ENCODE results near the gene NFIX.
"Not testable (repeated sequence)": the region's sequence is repeated elsewhere in the genome, so short reads cannot be mapped to it uniquely, and the experiment has no call there.

NFIX gene

DNA sequence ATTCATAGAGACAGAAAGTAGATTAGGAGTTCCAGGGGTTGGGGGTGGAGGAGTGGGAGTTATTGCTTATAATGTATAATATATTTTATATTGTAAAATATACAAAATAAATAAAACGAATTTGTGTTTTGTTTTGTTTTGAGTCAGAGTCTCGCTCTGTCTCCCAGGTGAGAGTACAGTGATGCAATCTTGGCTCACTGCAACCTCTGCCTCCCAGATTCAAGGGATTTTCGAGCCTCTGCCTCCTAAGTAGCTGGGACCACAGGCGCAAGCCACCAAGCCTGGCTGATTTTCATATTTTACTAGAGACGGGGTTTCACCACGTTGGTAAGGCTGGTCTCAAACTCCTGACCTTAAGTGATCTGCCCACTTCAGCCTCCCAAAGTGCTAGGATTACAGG, 35.8 kb upstream of the NFIX start:
- no peak for DNase-seq

DNA sequence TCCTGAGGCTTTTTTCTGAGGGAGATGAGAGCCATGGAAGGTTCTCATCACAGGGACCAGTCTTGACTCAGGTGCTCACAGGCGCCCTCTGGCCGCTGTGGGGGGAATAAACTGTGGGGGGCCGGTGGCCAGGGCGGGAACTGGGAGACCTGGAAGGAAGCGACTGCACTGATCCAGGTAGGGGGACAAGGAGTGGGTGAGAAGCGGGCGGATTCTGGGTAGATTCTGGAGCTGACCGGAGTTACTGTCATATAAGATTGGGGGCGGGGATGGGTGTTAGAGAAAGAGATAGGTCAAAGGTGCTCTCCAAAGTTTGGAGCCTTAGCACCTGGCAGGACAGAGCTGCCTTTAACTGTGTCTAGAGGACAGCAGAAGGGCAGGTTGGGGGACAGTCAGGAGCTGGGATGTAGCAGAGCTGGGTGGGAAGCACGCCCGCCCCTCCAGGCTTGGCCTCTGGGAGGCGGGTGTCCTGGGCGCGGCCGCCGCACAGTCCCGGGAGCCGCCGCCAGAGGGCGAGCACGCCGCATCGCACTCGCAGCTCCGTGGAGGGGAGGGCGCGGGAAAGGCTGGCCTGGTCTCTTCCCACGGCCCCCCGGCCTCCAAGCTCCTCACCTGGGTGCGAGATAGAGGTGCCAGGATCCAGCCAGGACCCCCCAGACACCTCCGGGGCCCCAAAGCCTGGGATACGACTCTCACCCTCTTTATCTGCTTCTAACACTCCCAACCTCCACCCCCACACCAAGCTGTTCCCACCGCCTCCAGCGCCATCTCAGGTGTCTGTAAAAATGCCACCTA, 30.1 kb upstream of the NFIX start:
- DNase-seq: peak; percentile 44

DNA sequence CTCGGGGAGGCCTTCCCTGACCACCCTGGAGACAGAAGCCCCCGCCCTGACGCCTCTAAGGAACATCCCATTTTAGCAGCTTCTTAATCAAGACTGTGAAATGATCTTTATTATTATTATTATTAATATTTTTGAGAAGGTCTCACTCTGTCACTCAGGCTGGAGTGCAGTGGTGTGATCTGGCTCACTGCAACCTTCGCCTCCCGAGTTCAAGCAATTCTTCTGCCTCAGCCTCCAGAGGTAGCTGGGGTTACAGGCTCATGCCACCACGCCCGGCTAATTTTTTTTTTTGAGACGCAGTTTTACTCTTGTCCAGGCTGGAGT, 29.5 kb upstream of the NFIX start:
- DNase-seq: no peak

DNA sequence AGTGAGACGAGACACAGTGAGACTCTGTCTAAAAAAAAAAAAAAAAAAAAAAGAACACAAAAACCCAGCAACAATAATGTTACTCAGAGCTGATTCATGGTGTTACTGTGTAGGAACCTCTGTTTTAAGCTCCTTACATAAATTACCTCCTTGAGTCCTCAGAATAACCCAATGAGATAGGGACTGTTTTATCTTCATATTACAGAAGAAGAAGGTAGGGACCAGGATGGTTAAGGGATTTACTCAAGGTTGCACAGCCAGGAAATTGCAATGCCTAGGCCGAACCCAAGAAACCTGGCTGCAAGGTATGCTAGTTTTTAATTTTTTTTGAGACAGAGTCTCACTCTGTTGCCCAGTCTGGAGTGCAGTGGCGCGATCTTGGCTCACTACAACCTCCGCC, 27.4 kb upstream of the NFIX start:
- DNase-seq: no peak

DNA sequence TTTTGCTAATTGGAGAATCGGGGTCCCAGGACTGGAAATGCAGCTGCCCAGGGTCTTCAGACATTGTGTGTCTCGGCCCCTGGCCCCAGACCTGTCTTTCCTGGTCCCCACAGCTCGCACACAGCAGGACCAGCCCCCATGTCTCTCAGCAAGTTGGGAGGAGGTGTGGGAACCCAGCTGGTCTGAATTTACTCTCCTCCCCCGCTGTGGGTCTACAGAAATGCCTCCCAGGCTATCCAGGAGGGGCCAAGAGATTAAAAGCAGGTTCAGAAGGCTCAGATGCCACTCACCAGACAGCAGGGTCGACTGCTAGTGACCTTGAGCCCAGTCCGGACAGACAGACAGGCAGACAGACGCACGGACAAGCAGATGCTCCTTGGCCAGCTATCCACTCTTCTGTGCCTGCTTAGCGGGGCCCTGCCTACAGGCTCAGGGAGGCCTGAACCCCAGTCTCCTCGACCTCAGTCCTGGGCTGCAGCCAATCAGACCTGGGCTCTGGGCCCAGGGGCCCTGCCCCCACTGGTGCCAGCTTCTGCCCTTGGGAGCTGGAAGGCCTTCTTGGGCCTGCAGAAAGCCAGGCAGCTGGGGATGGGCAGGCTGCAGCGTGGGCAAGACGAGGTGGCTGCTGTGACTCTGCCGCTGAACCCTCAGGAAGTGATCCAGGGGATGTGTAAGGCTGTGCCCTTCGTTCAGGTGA, 25.8 kb upstream of the NFIX start, which contains the start of gene DAND5:
Gene DAND5 (plus strand): TSS at position 285 of the 697 bp plus-strand sequence. CDS start 85 bp downstream, at position 370.
- DNase-seq: no peak

DNA sequence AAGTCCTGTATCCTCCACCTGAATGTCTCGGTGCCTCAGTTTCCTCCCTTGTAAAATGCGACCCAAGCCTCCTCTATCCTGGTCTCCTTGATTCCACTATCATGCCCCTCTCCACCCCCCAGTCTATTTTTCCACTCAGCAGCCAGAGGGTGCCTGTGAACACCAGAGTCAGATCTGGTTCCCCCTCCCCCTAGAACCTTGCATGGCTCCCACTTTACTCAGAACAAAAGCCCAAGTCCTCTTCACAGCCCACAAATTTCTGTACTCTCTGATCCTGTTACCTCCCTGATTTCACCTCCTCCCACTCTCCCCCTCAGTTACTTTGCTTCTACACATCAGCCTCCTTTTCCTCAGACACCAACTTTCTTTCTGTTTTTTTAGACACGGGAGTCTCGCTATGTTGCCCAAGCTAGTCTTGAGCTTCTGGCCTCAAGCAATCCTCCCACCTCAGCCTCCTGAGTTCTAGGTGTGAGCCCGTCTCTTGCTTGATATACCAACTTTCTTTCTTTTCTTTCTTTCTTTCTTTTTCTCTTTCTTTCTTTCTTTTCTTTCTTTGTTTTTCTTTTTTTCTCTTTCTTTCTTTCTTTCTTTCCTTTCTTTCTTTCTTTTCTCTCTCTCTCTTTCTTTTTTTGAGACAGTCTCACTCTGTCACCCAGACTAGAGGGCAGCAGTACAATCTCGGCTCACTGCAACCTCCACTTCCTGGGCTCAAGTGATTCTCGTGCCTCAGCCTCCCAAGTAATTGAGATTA, 25.0 kb upstream of the NFIX start:
- DNase-seq: no peak

DNA sequence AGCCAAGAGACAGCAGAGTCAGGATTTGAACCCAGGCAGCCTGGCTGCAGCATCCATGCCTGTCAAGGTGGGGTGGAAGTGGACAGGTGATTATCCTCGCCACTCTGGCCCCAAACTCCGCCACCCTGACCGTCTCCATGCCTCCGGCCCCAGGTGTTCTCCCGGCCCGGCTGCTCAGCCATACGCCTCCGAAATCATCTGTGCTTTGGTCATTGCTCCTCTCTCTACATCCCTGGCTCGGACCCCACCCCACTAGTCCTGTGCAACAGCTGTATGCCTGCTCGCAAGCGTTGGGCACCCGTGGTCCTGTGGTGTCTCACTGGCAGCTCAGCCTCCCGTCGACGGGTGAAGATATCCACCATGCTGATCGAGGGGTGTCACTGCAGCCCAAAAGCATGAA, 22.0 kb upstream of the NFIX start:
- no peak for DNase-seq

DNA sequence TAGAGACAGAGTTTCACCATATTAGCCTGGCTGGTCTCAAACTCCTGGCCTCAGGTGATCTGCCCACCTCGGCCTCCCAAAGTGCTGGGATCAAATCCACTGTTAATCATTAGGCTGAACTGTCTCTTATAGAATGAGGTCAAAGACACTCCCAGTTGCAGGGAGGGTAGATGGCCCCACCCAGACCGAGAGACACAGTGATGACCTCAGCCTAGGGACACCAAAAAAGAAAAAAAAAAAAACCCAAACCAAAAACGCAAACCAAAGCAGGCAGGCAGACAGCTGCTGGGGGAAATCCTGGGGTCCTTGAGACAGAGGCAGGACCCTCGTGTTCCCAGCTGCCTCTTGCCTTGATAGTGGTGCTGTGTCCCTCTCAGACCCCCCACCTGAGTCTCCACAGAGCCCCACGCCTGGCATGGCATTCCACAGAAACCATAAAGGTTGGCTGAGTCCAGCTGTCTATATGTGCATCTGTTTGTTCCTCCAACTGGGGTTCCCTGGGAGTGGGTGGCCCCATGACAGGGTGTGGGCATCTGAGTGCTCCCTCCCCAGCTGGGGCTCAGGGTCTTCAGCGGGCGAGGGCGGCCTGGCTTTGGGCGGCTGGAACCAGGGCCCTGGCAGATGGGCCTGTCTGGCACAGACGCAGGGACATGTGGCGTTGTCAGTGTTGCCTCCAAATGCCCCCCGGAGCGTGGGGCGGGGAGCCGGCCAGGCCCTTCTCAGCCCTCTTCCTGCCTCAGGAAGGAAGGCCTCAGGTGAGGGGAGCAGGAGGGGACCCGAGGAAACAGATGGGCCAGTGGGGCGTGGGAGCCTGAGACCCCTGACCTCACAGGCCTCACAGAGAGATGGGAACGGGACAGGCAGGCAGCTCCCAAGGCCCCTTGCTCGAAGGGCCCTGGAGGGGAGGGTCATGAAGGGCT, 20.7 kb upstream of the NFIX start:
- no peak for DNase-seq

DNA sequence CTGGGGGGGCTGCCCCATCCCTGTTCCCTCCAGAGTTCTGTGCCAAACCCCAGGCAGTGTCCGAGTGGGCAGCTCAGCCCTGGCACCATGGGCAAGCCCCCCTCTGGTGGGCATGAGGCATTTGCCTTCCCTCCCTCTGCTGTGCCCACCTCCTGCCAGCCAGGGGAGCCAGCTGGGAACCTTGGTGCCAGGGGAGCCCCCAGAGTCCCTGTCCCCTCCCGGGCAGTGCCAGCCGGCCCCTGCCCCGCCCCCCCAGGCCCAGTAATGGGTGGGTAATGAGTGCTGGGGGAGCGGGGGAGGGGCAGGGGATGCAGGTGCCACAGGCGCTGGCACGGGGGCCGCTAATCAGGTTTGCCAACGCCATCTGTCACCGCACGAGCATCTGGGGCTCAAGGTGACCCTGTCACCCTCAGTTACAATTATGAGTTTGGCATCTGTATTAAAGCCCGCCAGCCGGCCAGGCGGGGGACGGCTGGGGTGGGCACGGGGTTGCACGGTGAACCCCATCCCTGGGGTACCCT, 20.0 kb upstream of the NFIX start:
- no peak for DNase-seq

DNA sequence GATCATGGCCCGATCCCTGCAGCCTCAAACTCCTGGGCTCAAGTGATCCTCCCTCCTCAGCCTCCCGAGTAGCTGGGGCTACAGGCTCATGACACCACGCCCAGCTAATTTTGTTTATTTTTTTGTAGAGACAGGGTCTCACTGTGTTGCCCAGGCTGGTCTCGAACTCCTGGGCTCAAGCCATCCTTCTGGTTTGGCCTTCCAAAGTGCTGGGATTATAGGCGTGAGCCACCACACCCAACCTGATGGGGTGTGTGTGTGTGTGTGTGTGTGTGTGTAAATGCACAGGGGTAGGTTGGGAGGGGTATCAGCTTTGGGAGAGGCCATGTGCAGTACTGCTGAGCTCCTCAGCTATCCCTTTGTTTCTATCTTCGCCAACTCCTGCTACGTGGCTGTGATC, 19.2 kb upstream of the NFIX start:
- not testable (repeated sequence) for DNase-seq

DNA sequence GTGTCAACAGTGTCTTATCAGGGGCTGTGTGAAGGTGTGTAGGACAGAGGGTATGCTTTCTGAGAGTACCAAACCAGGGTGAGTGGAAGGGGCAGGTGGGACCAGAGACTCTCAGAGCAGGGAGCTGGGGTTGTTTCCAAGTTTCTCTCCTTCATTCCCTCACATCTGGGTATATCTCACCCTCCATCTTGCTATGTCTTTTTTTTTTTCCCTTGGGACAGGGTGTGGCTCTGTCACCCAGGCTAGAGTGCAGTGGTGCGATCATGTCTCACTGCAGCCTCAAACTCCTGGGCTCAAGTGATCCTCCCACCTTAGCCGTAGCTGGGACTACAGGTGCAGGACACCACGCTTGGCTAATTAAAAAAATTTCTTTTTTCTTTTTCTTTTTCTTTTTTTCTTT, 15.3 kb upstream of the NFIX start:
- DNase-seq: no peak

DNA sequence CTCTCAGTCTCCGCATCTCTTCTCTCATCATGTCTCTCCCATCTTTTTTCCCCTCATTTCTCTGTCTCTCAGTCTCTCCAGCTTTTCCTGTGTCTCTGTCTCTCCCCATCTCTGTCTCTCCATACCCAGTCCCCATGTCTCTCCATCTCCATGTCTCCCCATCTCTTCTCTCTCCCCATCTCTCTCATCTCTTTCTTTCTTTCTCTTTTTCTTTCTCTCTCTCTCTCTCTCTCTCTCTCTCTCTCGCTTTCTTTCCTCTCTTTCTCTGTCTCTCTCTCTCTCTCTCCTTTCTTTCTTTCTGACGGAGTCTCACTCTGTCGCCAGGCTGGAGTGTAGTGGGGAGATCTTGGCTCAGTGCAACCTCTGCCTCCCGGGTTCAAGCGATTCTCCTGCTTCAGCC, 12.6 kb upstream of the NFIX start:
- no peak for DNase-seq

DNA sequence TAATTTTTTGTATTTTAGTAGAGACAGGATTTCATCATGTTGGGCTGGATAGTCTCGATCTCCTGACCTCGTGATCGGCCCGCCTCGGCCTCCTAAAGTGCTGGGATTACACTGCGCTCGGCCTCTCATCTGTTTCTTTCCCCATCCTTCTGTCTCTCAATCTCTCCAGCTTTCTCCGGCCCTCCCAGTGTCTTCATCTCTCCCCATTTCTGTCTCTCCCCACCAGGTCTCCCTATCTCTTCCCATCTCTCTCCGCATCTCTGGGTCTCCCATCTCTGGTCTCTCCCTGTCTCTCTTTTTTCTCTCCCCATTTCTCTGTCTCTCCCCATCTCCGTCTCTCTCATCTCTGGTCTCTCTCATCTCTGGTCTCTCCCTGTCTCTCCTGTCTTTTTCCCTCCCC, 12.2 kb upstream of the NFIX start:
- DNase-seq: no peak

DNA sequence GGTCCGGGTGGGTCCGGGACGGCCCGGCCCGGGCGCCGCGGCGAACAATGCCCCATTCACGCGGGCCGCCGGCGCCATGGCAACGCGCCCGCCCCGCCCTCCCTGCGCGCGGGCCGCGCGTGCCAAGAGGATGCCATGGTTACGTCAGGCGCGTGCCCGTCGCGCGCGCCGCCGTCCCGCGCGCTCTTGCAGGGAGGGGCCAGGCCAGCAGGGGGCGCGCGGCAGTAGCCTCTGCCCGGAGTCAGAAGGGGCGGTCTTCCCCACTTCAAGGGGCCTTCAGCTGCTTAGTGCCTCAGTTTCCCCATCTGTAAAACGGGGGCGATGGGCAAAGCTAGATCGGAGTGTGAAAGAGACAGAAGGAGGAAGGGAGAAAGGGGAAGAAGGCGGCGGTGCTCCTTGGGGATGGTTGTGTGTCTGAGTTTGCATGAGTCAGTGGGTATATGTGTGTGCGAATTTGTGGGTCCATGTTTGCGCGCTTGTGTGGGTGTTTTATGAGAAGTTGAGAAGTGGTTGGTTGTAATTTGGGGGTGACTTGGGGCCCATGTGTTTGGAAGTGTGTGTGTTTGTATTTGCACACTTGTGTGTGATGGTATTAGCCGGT, 11.6 kb upstream of the NFIX start:
- DNase-seq: peak; percentile 39

DNA sequence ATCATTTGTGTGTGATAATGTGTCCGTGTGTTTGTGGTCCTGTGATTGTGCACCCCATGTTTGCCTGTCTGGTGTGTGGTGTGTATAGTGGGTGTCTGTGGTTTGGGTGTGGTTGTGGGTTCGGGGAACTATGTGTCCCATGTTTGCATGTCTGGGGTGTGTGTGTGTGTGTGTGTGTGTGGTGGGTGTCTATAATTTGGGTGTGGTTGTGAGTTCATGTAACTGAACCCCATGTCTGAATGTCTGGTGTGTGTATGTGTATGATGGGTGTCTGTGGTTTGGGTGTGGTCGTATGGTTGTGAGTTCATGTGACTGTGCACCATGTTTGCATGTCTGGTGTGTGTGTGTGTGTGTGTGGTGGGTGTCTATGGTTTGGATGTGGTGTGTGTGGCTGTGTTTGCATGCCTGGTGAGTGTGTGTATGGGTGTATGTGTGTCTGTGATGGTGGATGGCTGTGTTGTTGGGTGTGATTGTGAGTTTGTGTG, 11.1 kb upstream of the NFIX start:
- DNase-seq: no peak

DNA sequence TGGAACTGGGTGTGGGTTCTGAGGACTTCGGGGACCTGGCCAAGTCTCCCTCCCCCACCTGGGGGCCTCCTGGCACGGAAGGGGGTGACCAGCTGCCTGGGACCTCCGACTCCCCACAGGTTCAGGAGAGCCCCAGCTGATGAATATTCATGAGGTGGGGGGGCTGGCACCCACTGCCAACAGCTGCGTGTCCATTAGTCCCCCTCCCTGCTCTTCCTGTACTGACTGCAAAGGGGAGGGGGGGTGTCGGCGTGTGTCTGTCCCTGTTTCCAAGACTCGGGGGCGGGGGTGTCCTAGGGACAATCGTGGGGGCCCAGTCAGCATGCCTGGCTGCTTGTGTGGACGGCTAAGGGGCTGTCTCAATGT, 10.6 kb upstream of the NFIX start:
- DNase-seq: no peak

DNA sequence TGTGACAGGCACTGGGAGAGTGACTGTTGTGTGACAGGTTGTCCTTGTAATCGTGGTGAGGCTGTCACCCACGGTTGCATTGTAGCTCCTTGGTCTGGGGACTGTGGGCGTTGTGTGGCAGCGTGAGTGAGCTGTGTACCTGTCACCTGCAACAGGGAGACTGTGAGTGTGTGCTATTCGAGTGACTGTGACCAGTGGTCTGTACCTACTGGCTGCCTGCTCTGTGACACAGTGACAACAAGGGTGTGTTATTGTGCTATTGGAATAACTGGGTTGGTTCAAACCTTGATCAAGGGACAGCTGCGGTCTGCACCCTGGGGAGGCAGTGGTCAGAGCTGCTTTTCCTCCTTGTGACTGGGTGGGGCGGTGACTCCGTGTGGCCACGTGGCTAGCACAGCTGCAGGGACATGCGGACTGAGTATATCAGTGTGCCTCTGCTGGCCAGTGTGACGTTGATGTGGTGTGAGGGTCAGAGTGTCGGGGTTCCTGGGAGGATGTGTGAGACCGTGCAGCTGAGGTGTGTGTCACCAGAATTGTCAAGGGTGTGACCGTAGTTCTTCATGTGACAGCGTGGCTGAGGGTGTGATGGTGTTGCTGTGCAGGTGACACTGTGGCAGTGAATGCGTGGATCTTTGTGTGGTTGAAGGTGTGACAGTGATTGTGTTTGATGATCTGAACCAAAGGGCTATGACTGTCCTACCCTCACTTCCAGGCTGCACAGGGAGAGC, 10.1 kb upstream of the NFIX start:
- DNase-seq: no peak

DNA sequence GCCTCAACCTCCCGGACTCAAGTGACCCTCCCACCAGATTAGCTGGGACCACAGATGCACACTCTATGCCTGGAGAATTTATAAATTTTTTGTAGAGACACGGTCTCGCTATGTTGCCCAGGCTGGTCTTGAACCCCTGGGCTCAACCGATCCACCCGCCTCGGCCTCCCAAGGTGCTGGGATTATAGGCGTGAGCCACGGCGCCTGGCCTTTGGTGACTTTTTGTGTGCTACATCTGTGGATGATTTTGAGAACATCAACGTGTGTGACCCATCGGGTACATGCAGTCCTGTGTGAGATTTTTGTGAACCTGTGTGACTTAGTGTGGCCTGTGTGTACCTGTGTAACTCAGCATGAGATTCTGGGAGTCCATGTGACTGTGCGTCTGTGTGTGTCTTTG, 8.5 kb upstream of the NFIX start:
- no peak for DNase-seq

DNA sequence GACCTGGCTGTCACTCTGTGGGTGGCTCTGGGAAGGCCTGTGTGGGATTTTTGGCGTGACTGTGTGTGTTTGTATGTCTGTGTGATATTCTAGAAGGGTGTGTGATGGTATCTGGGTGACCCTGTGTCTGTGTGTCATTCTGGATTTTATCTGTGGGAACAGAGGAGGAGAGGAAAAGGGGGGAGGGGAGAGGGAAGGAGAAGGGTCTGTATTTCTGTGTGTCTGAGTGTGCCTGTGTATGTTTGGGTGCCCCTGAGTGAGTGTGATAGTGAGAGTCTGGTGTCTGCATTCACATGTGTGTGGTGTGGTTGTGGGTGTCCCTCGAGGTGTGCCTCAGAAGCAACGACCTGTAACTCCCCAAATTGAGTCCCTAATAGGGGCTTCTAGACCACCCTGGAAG, 8.1 kb upstream of the NFIX start:
- DNase-seq: no peak

DNA sequence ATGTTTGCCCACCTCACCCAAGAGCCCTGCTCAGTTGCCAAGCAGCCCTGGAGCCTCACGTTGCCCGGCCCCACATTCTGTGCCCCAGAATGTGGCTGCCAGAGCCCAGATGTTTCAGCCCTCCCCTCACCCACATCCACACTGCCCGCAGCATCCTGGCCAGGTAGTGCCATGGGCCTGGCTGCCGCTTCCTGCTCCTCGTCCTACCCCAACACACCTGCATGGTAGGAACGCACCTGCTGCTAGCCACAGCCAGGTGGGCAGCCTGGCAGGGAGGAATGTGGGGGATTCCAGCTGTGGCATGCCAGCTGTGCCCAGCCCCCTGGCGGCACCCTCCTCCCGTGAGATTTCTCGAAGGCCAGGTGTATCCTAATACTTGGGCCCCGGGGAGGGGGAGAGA, 7.5 kb upstream of the NFIX start:
- no peak for DNase-seq

DNA sequence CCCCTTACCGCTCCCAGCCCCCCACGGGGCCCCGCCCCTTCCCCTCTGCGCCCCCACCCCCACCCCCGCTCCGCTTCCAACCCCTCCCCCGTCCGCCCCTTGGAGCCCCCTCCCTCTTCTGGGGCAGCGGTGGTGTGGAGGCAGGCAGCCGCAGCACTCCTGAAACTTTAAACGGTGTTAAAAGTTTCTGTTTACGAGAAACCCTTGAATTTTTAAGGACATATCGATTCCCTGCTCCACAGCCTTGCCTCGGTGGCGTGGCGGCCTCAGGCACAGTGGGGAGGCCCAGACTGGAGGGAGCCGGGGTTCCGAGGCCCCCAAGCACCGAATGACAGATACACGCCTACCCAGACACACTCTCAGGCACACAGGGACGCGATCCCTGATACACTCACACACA, 4.8 kb upstream of the NFIX start:
- DNase-seq: no peak
